Astrocyte of the spinal cord (primary cell): ENCODE results near the gene SERPINI1.
A peak's percentile ranks its signal among the peaks of the same experiment; 100 is the strongest.

Experiments used
- DNase-seq: peaks from one replicate; pipeline ENCODE4 v3.0.0; 2011; ENCODE audit warnings: low read depth, low spot score
- H3K4me3 ChIP-seq: 2 replicates; pipeline ENCODE4 v1.5.1; 2011; ENCODE audit warnings: low read depth, mild to moderate bottlenecking, low read length, moderate library complexity
- CTCF ChIP-seq: IDR thresholded peaks from 2 replicates; pipeline ENCODE4 v1.5.1; 2012; ENCODE audit warnings: low read depth, mild to moderate bottlenecking, low read length, inconsistent platforms
- in situ Hi-C: cut with HindIII; loops from 2 replicates; pipeline ENCODE4 v1.10.0; 2017; ENCODE audit warnings: low sequenced_read_pairs

Gene SERPINI1

GRCh38 chr3:167844528-167844927 is 109.0 kb downstream of the SERPINI1 start:
- no peak overlapping the region for H3K4me3 ChIP-seq
- TF ChIP-seq CTCF, result no peak
- in situ Hi-C loops, result no loop called here
- no peak for DNase-seq

- DNase-seq, result peak; percentile 14
- no peak overlapping the region for H3K4me3 ChIP-seq
- in situ Hi-C loops, result no loop called here
- no peak for TF ChIP-seq CTCF
Measured at GRCh38 chr3:167851171-167851570, 115.7 kb downstream of the SERPINI1 start.

DNA sequence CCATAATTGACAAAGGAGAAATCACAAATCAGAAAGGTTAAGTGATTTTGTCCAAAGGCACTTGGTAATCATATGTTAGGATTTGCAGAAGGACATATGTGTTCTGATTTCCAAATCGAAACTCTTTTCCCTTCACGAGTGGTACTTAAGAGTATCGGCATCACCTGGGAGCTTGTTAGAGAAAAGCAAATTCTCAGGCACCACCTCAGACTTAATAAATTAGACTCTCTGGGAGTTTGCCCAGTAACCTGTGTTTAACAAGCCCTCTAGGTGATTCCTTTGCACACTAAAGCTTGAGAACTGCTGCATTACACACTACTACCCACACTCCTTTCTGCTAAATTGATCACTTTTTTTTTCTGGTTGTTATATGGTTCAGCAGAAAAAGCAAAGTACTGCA is 116.2 kb downstream of the SERPINI1 start:
- H3K4me3 ChIP-seq, result no peak overlapping the region
- in situ Hi-C loops, result no loop called here
- TF ChIP-seq CTCF, result no peak
- no peak for DNase-seq

GRCh38 chr3:167852216-167852615 is 116.7 kb downstream of the SERPINI1 start:
- H3K4me3 ChIP-seq, result no peak overlapping the region
- peak; percentile 22 for DNase-seq
- in situ Hi-C loops, result no loop called here
- no peak for TF ChIP-seq CTCF

GRCh38 chr3:167854063-167854462 is 118.5 kb downstream of the SERPINI1 start:
- no peak for TF ChIP-seq CTCF
- H3K4me3 ChIP-seq, result no peak overlapping the region
- in situ Hi-C loops, result no loop called here
- DNase-seq, result no peak

- H3K4me3 ChIP-seq, result no peak overlapping the region
- no peak for DNase-seq
- no peak for TF ChIP-seq CTCF
- in situ Hi-C loops, result no loop called here
Measured at GRCh38 chr3:167854846-167855245, 119.3 kb downstream of the SERPINI1 start.

- TF ChIP-seq CTCF, result no peak
- in situ Hi-C loops, result no loop called here
- H3K4me3 ChIP-seq, result no peak overlapping the region
- DNase-seq, result no peak
Measured at GRCh38 chr3:167855306-167855705, 119.8 kb downstream of the SERPINI1 start.
